Measurements from ENCODE around the gene ANO8. TPM values are rescaled to one million over a fixed set of nuclear protein-coding genes. Genes with fewer than 3 reads are reported as not detected.

ANO8 gene
- total RNA-seq, 4 donors from 2014 or later: 6.7 to 73.0 (median 10.3) TPM

- H3K9me3 ChIP-seq: no peaks in the 10 kb centered on the region
- H3K4me3 ChIP-seq: no peak overlapping the region
- H3K36me3 ChIP-seq: no peaks in the 10 kb centered on the region
- intact Hi-C loops (cut with DNase I; ENCODE audit: low total_unique reads): no loop called here
- no peak overlapping the region for H3K27ac ChIP-seq
- no peak for DNase-seq
- in situ Hi-C loops (cut with MboI; ENCODE audit: low pct_ligation_motif_present in 1 of 4, low pct_unique_long_range_greater_than_20kb in 1 of 4, low sequenced_read_pairs in 3 of 4): no loop called here
- H3K4me1 ChIP-seq: peaks cover 11 to 38% (median 20%) of the 10 kb centered on the region in 4 donors
- H3K27me3 ChIP-seq: no peaks in the 10 kb centered on the region
- TF ChIP-seq POLR2A (IDR thresholded peaks at IDR 0.05) (no peak), EP300 (IDR thresholded peaks at IDR 0.05; ENCODE audit: low read depth) (no peak), POLR2AphosphoS5 (IDR thresholded peaks at IDR 0.05) (no peak)
- TF ChIP-seq, protein P1, sequence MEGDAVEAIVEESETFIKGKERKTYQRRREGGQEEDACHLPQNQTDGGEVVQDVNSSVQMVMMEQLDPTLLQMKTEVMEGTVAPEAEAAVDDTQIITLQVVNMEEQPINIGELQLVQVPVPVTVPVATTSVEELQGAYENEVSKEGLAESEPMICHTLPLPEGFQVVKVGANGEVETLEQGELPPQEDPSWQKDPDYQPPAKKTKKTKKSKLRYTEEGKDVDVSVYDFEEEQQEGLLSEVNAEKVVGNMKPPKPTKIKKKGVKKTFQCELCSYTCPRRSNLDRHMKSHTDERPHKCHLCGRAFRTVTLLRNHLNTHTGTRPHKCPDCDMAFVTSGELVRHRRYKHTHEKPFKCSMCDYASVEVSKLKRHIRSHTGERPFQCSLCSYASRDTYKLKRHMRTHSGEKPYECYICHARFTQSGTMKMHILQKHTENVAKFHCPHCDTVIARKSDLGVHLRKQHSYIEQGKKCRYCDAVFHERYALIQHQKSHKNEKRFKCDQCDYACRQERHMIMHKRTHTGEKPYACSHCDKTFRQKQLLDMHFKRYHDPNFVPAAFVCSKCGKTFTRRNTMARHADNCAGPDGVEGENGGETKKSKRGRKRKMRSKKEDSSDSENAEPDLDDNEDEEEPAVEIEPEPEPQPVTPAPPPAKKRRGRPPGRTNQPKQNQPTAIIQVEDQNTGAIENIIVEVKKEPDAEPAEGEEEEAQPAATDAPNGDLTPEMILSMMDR (IDR thresholded peaks at IDR 0.05): no peak
- WGBS, 2 donors (ENCODE audit: low coverage in 1 of 2): 90% methylated on average over 33 of the region's 34 CpGs; no CpG with 5 or more reads in 1 of the 2 donors
Measured at GRCh38 chr19:17339088-17339741, 4.6 kb upstream of the ANO8 start.

DNA sequence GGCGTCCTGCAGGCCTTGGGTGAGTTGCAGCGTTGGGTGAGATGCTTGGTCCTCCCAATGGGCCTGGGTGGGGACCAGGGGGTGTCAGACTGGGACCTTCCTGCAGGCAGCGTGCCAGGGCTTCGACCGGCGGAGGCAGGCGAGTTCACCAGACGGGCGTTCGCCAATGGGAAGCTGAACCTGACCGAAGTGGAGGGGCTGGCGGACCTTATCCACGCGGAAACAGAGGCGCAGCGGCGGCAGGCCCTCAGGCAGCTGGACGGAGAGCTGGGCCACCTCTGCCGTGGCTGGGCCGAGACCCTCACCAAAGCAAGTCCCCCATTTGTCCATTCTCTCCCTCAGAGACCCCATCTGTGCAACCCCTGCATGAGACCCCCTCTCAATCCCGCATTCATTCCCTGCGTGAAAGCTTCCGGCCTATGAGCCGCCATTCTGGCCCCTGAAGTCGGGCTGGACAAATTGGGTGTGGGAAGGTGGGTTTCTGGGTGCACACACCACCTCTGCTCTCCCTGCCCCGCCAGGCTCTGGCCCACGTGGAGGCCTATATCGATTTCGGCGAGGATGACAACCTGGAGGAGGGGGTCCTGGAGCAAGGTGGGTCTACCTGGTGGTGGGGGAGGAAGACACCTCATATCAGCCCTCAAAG is 3.9 kb upstream of the ANO8 start:
- no peaks in the 10 kb centered on the region for H3K9me3 ChIP-seq
- TF ChIP-seq, protein P1 (IDR thresholded peaks at IDR 0.05): no peak
- TF ChIP-seq EP300 (IDR thresholded peaks at IDR 0.05; ENCODE audit: low read depth) (no peak), POLR2AphosphoS5 (IDR thresholded peaks at IDR 0.05) (no peak), POLR2A (IDR thresholded peaks at IDR 0.05) (no peak)
- no peak for DNase-seq
- intact Hi-C loops (cut with DNase I; ENCODE audit: low total_unique reads): no loop called here
- H3K36me3 ChIP-seq: no peaks in the 10 kb centered on the region
- H3K27ac ChIP-seq: peak overlapping the region in 1 of 4 donors; percentile 94
- H3K4me1 ChIP-seq: peaks cover 16 to 45% (median 27%) of the 10 kb centered on the region in 4 donors
- H3K27me3 ChIP-seq: no peaks in the 10 kb centered on the region
- WGBS, 2 donors (ENCODE audit: low coverage in 1 of 2): 96% methylated on average over 30 of the region's 30 CpGs; no CpG with 5 or more reads in 1 of the 2 donors
- in situ Hi-C loops (cut with MboI; ENCODE audit: low pct_ligation_motif_present in 1 of 4, low pct_unique_long_range_greater_than_20kb in 1 of 4, low sequenced_read_pairs in 3 of 4): no loop called here
- peak overlapping the region in 2 of 4 donors; percentile 49 to 93 for H3K4me3 ChIP-seq

GRCh38 chr19:17337675-17338432 is 3.2 kb upstream of the ANO8 start:
- Histone ChIP-seq H3K4me1 (peaks cover 16 to 47% (median 28%) of the 10 kb centered on the region in 4 donors), H3K36me3 (no peaks in the 10 kb centered on the region), H3K27me3 (no peaks in the 10 kb centered on the region), H3K27ac (peak overlapping the region; percentile 94 to 99 (median 98)), H3K9me3 (no peaks in the 10 kb centered on the region), H3K4me3 (peak overlapping the region; percentile 45 to 93 (median 55))
- intact Hi-C loops (cut with DNase I; ENCODE audit: low total_unique reads) (no loop called here), in situ Hi-C loops (cut with MboI; ENCODE audit: low pct_ligation_motif_present in 1 of 4, low pct_unique_long_range_greater_than_20kb in 1 of 4, low sequenced_read_pairs in 3 of 4) (no loop called here)
- no peak for TF ChIP-seq EP300 (IDR thresholded peaks at IDR 0.05; ENCODE audit: low read depth)
- no peak for TF ChIP-seq POLR2A (IDR thresholded peaks at IDR 0.05)
- no peak for TF ChIP-seq POLR2AphosphoS5 (IDR thresholded peaks at IDR 0.05)
- TF ChIP-seq, protein P1 (IDR thresholded peaks at IDR 0.05): no peak
- WGBS, 2 donors (ENCODE audit: low coverage in 1 of 2): 4% methylated on average over 45 of the region's 50 CpGs; no CpG with 5 or more reads in 1 of the 2 donors
- no peak for DNase-seq

All from transverse colon (tissue), 4 donors.